HuH-7 (cell line): ENCODE measurements around the gene DNASE1L2.

Experiments
- DNase-seq: peaks from one replicate; pipeline ENCODE4 v3.0.0; 2011; ENCODE audit warnings: low spot score

Gene DNASE1L2

DNA sequence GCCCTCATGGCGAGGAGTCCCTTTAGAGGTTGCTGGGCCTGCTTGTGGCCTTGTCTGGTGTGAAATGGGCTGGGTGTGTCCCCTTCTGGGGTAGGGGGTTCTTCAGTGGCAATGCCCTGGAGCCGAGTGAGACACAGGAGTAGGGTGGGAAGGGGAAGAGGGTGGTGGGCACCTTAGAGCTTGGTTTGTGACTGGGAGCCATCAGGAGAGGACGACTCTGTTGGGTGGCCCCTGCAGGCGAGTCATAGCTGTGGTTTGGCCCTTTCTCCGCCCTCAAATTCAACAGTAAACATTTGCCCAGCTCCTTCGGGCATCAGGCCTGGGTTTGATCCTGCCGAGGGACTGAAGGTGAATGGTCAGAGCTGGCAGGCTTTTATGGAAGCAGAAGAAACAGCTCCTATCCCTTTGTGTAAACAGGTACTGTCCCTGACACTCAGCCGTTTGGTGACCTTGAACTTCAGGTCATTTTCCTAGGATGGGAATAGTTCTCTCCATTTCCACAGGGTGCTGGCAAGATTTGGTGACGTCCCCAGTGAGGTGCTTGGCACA is 9.9 kb upstream of the DNASE1L2 start:
- DNase-seq = no peak

DNA sequence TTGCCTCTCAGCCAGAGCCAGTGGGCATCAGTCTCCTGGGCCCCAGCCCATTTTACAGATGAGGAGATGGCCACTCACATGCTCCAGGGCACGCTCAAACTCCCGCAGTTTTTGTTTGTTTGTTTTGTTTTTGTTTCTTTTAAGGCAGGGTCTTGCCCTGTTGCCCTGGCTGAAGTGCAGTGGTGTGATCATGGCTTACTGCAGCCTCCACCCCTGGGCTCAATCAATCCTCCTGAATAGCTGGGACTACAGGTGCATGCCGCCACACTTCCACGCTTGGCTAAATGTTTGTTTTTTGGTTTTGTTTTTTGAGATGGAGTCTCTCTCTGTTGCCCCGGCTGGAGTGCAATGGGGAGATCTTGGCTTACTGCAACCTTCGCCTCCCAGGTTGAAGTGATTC is 9.3 kb upstream of the DNASE1L2 start:
- DNase-seq = no peak

DNA sequence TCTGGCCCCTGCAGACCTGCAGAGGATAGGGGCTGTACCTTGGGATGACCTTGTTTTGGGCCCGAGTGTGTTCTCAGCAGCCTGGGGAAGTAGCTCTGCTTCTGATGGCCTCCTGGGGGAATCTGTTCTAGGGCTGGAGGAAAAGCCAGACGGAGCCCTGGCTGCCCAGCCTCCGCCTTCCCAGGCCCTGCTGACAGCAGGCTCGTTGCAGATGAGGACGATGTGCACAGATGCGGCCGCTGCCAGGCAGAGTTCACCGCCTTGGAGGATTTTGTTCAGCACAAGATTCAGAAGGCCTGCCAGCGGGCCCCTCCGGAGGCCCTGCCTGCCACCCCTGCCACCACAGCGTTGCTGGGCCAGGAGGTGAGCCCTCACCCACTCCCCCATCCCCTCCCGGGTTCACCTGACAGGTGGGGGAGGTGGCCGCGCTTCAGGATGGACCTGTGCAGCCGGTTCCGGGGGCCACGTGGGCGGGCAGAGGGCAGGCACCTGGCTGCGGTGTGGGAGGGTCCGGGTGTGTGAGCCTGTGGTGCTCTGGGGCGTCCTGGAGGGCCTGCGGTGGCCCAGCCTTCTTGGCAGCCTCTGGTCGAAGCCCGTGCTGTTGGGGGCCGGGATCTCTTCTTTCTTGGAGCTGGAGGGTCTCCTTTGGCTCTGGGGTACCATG is 8.0 kb upstream of the DNASE1L2 start:
- no peak for DNase-seq

DNA sequence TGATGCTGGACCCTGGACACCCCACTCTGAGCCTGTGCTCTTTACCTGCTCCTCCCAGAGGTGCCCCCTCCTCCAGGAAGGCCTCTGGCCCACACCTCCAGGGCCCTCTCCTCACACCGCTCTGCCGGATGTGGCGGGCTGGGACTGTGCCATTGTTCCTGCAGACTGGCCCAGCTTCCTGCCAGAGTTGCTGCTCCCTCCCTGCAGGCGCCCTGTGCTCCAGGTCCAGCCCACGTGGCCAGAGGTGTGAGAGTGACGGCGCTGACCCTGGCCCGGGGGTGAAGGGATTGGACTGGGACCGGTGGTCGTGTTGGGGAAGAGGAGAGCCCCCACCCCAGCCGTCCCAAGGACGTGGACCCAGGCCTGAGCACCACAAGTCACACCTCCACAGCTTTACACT is 7.2 kb upstream of the DNASE1L2 start:
- no peak for DNase-seq

DNA sequence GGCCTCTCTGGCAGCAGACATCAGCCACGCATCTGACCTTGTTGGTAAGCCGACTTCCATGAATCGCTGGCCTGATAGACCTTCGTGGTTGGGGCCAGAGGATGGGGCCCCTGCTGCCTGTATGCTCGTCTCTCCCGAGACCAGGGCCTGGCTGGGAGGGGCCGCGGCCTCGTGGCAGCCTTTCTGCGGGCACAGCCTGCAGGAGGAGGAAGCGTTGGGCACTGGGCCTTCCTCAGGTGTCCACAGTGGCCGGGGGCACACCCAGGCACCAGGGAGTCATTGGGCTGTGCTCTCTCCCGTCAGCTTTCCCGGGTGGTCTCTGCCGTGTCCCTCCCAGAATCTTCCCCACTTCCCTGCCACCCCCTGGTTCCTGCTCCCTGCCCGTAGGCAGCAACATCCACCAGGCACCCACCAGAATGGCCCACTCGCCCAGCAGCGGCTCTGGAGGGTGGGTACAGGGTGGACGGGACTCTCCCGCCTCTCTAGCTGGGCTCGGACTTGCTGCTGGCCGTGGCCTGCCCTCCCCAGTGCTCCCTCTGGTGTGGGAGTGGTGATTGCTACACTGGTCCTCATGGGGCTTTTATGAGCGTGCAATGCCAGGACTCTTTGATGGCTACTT is 6.5 kb upstream of the DNASE1L2 start:
- no peak for DNase-seq

DNA sequence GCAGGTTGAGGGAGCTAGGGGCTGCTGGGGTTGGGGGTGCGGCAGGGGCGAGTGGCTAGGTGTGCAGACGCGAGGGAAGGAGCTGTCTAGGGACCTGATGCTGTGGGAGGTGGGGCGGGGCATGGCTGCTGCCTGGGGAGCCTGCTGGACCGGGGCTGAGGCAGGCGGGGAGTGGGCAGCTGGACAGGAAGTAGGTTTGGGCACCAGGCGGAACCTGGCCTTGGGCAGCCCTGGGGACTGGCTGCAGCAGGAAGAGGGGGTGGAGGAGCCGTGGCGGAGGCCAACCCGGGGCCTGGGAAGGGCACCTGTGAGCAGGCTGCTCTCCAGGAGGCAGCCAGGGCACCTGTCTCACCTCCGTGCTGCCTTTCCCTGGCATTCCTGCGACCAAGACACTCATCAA is 5.9 kb upstream of the DNASE1L2 start:
- no peak for DNase-seq

DNA sequence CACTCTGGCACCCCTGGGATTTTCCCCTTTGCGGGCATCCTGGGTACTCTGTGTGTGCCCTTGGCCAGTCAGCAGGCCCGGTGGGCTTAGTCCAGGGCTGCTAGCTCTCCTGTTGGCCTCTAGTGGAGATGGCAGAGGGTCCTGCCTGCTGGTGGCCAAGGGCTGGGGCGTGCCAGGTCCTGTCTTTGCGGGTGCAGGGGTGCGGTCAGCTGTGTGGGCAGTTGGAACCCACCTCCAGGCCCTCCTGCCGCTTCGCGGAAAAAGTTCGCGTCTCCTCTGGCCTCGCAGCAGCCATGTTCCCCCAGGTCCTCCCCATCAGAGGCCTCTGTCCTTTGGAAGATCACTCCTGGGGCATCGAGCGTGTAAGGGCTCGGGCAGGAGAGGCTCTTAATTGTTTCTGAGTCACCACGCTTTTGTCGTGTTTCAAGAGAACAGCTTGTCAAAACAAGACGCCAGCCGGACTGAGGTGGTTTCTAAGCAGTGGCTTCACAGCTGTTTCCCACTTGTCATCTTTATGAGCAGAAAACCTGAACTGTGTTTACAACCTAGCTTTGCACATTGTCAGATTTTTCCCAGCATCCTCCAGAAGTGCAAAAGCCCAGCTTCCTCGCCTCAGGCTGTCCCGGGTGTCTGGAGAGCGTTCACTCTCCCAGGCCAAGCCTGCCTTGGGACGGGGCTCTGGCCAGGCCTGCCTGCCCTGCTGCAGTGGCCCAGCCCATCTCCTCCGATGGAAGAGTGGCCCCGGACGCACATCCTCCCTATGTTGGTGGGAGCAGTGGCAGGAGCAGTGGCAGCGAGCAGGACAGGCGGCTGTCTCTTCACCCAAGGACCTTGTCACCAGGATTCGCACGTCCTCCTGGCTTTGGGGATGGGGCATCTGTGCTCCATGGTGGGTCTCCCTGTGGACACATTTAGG is 5.0 kb upstream of the DNASE1L2 start:
- DNase-seq = no peak

DNA sequence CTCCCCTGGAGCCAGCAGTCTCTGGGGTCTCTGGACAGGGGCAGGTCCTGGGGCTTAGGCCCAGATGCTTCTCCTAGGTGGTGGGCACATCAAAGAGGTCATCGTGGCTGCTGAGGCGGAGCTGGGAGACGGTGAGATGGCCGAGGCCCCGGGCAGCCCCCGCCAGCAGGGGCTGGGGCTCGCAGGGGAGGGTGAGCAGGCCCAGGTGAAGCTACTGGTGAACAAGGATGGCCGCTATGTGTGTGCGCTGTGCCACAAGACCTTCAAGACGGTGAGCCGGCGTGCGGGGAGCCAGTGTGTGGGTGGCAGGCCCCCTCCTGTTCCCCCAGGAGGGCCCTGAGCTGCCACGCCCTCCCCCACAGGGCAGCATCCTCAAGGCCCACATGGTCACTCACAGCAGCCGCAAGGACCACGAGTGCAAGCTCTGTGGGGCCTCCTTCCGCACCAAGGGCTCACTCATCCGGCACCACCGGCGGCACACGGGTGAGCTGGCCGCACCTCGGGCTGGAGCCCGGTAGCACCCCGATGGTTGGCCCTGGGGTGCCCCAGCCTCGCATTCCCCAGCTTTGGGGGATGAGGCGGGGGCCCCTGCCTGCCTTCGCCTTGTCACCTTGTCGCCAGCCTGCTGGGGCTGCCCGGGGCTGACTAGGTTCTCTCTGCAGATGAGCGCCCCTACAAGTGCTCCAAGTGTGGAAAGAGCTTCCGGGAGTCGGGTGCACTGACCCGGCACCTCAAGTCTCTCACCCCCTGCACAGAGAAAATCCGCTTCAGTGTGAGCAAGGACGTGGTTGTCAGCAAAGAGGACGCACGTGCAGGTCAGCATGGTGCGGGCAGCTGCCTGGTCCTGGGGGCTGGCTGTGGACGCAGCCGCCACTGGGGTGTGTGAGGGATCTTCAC is 3.9 kb upstream of the DNASE1L2 start:
- DNase-seq = no peak

DNA sequence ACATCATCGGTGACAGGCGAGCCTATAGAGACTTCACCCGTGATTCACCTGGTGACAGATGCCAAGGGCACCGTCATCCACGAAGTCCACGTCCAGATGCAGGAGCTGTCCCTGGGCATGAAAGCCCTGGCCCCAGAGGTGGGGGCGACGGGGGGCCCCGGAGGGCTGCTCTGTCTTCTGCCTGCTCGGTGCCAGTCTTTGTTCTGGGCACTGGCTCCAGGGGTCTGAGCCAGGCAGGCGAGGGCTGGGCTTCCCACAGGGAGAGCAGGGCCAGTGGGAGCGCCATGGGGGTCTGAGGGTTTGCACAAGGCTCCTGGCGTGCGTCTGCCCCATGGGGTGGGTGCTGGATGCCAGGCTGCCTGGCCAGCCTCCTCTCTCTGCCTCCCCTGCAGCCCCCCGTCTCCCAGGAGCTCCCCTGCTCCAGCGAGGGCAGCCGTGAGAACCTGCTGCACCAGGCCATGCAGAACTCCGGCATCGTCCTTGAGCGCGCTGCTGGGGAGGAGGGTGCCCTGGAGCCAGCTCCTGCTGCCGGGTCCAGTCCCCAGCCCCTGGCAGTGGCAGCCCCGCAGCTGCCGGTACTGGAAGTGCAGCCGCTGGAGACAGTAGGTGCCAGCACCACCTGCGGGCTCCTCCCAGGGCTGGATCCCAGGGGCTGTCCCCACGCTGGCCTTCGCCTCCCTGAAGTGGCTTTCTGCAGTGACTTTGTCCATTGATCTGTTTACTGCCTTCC is 3.0 kb upstream of the DNASE1L2 start:
- no peak for DNase-seq

DNA sequence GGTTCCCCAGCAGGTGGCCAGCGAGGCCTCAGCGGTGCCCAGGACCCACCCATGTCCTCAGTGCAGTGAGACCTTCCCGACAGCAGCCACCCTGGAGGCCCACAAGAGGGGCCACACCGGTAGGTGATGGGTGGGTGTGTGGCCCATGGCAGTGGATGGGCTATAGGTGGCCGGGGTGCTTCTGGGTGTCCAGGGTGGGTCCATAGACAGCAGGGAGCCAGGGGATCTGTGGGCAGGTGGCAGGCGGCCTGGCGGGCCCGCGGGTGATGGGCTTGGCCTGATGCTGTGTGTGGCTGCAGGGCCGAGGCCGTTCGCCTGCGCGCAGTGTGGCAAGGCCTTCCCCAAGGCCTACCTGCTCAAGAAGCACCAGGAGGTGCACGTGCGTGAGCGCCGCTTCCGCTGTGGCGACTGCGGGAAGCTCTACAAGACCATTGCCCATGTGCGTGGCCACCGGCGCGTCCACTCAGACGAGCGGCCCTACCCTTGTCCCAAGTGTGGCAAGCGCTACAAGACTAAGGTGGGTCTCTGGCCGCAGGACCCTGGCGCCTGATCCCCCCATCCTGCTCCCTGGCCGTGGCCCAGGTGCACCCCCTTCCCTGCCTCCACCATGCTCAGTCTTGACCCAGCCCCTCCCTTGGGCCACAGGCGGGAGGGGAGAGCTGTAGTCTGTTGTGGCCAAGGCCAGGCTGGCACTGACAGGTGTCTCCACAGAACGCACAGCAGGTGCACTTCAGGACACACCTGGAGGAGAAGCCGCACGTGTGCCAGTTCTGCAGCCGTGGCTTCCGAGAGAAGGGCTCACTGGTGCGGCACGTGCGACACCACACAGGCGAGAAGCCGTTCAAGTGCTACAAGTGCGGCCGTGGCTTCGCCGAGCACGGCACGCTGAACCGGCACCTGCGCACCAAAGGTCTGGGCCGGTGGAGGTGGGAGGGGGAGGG is 2.1 kb upstream of the DNASE1L2 start:
- no peak for DNase-seq

DNA sequence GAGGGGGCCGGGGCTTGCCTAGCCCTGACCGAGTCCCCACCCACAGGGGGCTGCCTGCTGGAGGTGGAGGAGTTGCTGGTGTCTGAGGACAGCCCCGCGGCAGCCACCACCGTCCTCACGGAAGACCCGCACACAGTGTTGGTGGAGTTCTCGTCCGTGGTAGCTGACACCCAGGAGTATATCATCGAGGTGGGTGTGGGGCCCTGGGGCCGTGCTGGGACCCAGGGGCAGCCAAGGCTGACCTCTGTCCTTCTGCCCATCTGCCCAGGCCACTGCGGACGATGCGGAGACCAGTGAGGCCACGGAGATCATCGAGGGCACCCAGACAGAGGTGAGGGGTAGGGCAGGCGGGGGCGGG is 1.5 kb upstream of the DNASE1L2 start:
- DNase-seq = no peak

DNA sequence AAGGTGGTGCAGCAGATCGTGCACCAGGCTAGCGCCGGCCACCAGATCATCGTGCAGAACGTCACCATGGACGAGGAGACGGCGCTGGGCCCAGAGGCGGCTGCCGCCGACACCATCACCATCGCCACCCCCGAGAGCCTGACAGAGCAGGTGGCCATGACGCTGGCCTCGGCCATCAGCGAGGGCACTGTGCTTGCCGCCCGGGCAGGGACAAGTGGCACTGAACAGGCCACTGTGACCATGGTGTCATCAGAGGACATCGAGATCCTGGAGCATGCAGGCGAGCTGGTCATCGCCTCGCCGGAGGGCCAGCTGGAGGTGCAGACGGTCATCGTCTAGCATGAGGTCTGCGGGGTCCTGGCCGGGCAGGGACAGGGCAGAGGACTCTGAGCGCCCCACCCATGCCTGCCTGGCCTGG is 1.0 kb upstream of the DNASE1L2 start:
- no peak for DNase-seq

DNA sequence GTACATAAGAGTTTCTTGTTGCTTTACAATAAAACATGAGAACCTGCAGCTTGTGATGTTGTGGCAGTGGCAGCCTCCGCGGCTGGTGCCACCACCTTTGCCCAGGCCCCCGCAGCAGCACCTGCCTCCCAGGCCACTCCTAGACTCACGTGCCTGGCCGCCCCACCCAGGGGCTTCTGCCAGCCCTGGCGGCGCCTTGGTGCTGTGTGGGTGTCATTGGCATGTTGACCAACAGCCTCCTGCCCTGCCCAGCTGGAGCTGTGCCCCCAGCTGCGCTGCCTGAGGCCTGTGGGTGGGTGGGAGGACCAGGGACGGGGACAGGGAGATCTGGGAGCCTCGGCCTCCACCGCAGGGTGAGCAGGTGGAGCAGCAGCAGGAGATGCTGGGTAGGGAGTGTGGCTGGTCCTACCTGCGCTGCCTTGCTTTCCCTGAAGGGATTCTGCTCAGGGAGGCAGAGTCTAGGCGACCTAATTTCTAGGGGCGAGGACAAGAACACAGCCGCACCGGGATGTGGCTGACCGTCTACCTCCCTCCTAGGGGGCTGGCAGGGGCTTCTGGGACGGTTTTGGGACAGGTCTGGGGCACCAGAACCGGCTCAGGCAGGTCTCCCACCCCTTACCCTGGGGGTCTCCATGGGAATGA is 428 bp upstream of the DNASE1L2 start:
- no peak for DNase-seq

DNA sequence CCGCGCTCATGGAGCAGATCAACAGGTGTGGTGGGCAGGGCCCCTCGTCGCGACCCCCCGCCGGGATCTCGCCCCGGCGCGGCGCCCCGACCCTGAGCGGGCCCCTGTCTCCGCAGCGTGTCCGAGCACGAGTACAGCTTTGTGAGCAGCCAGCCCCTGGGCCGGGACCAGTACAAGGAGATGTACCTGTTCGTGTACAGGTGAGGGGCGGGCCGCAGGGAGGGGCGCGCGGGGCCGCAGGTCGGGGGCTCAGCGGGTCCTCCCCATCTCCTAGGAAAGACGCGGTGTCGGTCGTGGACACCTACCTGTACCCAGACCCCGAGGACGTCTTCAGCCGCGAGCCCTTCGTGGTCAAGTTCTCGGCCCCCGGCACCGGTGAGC is 848 bp downstream of the DNASE1L2 start:
- DNase-seq = no peak

DNA sequence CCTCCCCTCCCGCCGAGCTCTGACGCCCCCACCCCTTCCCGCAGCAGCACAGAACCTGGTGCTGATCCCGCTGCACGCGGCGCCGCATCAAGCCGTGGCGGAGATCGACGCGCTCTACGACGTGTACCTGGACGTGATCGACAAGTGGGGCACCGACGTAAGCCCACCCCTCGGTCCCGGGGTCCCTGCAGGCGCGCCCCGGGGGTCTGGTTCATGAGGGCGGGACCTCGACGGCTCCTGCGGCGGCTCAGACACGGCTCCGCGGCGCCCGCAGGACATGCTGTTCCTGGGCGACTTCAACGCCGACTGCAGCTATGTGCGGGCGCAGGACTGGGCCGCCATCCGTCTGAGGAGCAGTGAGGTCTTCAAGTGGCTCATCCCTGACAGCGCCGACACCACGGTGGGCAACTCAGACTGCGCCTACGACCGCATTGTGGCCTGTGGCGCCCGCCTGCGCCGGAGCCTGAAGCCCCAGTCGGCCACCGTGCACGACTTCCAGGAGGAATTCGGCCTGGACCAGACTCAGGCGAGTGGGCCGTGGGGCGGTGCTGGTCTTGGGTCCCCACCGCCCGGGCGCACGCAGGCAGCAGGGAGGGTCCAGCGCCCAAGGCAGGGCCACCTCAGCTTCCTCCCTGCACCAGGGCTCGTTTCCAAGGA is 1.4 kb downstream of the DNASE1L2 start:
- no peak for DNase-seq

DNA sequence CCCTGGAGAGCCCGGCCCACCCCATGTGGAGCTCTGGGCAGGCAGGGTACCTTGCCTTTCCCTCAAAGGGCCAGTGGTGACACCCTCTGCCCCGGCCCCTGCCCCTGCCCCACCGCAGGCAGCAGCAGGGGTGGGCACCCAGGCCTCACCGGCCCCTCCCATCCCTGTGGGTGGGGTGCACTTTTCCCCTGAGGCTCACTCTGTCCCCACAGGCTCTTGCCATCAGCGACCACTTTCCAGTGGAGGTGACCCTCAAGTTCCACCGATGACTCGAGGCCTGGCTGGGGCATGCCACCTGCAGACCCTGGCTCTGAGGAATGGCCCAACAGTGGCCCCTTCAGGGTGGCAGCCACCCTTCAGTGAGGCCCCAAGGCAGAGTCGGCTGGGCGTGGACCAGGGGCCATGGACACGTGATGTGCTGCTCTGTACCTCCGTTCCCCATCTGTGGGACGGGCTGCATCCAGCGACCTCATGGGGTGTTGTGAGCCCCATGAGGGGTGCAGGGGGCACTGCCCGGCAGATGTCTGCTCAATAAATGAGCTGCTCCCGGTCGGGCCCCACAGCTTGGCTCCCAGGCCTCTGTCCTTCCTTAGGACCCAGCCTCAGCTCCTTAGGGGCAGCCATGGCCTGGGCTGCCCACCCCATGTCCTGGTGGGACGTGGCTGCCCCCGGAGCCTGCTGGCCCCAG is 2.0 kb downstream of the DNASE1L2 start:
- DNase-seq = no peak

DNA sequence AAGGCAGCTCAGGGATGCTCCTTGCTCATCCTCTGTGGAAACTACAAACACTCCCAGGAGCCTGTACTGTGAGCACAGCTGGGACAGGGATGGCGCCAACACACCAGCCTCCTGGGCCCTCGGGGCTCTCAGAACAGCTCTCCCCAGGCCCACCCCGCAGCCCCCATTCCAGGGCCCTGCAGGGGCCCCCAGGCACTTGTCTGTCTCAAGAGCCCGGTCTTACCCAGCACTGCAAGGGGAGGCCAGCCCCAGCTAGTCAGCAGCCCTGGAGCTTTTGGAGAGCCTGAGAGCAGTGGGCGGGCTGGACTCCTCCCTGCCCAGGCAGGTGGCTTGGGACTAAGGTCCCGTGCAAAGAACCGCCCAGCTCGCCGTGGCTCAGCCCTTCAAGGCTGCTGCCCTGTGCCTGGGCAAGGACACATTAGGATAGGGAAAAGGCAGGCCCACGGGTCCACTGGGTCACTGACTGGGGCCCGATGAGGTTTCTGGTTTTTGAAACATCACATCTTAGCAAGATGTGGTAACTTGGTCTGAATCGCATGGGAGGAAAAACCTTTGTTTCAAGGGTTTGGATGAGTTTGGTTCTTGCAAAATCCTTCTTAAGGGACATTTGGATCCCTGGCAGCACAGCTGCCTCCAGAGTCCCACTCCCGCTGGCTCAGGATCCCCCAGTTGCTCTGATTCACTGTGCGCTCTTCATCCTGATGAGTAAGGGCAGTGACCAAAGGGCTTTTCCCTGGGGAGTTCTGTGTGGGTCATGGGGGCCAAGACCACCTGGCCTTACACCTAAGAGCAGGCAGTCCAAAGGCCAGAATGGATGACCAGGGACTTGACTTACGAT is 2.8 kb downstream of the DNASE1L2 start:
- DNase-seq = no peak
